ENCODE results near the gene PLPP1.

Gene PLPP1

DNA sequence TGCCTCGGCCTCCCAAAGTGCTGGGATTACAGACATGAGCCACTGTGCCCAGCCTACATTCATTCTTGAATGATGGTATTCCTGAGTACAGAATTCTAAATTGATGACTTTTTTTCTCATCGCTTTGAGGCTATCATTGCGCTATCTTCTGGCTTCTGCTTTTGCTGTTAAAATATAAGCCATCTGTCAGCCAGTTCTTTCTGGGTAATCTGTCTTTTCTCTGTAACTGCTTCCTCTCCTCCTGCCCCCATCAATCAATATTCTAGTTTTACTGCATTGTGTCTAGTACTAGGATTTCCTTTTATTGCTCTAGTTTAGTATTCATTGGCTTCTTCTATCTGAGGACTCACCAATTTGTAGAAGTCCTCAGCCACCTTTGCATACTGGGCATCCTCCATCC lies 89.0 kb downstream of the PLPP1 start:
- DNase-seq, result no peak

DNA sequence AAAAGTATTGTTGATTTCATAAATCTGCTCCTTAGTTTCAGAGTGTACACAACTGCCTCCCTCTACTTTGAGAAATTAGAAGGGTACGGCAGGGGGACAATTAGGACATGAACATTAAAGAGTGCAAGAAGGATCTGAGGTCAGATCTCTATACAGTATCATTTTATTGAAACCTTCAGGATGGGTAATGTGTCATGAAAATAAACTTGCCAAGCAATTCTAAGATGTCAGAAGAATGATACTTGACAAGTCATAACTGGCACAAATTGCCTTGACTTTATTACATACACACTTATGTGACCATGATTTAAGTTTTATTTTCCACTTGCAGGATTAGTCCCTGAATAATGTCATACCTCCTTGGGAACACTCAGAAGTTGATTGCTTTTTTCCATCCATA lies 92.8 kb downstream of the PLPP1 start:
- DNase-seq, result no peak

DNA sequence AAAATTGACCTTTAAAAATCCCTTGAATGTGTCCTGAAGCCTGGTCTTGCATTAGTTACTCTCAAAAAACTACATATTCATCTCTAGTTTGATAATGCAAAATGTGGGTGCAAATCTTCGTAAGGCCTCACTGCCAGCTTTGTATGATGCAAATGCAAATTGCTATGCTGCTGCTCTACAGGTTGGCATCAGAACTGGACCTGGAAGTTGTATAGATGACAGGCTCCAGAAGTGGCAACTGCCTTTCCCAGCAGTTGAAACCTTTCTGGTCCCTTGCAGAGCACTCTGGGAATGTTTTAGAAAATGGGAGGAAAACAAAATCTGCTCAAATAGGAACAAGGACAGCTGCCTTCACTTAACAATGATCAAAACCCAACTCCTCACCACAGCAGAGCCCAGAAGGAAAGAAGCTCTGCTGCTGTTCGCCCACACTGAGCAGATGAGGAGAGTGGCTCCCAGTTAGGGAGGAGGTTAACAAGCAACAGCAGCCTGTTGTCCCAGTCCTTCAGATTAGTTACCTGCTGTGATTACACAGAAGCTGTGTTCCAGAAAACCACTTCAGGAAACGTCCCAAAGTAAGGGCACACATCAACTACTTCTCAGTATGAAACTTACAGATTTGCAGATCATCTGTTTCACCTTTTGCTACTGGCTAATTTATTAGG lies 93.5 kb downstream of the PLPP1 start:
- DNase-seq, result no peak

DNA sequence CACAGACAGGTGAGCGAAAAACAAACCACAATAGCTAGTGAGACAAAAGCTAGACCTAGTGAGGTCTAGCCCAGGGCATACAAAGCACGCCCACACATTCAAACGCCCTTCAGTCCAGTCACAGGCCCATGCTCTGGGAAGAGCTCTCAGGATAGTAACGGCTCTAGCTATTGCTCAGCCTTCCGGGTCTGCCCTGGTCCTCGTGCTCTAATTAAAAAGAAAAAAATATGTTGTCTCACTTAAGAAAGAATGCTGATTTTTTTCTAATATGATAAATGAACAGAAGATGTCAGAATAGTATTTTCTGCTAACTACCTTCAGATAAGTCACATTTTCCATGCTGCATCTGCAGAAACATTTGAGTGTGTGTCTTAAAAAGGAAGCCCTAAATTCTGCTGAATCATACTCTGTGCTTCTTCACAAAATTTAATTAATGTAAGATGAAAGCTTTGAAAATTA lies 94.5 kb downstream of the PLPP1 start:
- no peak for DNase-seq

DNA sequence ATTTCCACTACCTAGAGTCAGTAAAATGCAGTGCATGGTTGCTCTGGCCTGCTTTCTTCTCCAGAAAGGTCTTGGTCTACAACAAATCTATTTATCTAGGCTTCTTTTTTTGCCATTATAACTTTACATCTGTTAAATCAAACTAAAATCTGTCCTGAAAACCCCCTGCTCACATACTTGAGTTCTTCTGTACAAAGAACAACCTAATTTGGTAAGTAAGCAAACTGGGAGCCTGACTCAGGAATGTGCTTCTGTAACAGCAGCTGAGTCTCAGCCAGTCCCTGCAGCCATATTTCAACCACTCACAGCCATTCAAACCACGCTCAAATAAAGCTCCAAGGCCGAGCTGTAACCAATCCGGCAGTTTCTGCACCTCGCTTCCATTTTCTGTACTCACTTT lies 95.8 kb downstream of the PLPP1 start:
- no peak for DNase-seq

DNA sequence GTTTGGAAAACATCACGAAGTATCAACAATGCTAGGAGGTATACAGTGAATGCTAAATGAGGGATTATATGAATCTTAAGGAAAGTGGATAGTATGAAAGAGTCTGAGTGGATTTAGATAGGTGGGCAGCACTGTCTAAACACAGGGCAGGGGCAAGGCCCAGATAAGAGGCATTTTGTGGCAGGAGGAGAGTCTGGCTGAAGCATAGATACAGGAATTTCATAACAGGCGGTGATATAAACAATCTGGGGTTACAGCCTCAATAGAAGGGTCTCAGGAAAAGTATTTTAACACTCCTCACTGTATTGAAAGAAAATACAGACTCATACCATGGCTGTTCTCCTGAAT lies 96.9 kb downstream of the PLPP1 start:
- DNase-seq, result no peak

DNA sequence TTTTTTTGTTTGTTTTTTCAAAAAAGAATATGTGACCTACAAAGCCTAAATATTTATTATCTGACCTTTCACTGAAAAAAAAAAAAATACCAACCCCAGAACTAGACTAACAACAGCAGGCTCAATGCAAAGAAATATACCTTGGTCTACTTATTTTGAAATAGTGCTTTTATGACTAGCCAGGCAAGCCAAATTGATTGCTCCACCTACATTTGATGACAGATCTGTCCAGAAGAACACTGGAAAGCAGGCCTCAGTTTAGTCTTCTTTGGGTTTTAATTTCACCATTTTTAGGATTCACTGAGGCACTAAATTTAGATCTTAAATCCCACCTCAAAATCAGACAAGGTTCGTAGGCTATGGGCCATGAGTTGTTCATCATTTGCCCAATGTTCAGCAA lies 97.3 kb downstream of the PLPP1 start:
- DNase-seq, result no peak

DNA sequence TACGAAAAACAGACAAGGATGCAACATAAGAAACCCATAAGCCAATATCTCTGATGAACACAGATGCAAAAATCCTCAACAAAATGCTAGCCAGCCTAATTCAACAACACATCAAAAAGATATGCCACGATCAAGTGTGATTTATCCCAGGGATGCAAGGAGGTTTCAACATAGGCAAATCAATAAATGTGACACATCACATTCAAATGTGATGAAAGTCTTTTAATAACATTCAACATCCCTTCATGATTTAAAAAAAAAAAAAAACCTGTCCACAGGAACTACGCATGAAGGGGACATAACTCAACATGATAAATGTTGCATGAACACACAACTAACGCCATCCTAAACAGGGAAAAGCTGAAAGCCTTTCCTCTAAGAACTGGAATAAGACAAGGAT lies 102.2 kb downstream of the PLPP1 start:
- DNase-seq, result no peak

DNA sequence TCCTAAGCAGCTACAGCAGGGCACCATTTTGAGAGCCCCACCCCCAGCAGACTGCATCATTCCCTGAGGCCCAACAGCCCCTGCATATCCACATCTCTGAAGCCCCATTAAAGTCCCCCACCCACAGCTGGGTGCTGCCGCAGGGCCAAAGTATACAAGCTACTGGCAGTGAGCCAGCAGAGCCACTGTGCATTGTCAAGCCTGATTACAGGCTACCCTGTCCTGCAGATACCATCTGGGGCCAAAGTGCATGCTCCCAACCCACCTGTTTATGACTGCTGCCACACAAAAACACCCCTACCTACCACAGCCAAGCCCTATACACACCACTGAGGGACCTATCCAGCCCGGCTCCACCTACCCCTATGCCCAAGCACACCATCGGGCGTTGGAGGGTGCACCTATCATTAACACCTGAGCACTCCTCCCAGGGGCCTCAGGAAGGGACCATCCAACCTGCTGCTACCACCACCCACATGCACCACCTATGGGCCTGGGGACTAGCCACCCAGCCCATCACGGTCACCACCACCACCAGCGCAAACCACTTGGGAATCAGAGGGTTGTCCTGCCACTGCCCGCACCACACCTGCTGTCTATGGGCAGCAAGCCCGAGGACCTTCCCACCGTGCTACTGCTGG lies 105.0 kb downstream of the PLPP1 start:
- DNase-seq, result no peak

DNA sequence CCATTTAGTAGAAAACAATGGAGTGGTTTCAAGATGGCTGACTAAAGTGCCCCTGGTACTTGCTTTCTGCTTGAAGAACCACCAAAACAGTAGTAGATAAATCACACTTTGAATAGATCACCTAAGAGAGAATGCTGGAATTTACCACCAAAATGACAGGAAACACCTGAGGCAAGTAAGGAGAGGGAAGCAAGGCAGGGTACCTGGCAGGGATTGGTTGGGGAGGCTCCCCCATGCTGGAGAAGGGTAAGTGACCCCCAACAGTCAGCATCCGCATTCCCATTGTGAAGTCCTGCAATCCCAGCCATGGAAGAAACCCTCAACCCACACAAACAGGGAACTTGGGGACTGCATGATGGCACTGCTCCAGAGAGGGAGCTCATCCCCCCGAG lies 105.5 kb downstream of the PLPP1 start:
- DNase-seq, result no peak

DNA sequence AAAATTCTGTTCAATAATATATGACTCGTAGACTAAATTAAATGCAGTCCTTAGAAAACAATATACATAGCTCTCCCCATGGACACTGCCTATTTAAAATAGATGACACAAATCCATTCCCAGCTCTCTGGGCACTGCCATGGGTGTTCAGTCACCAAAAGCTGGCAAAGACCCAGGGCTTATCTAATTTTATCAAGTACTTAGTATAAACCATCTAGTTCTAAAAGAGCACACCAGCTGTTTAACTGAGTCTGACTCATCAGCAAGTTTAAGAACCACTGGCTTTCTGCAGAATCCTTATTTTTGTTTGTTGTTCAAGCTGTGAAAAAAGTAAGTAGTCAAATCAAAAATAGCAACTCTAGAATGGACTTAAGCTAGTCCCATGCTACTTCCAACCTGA lies 107.6 kb downstream of the PLPP1 start:
- DNase-seq, result no peak

DNA sequence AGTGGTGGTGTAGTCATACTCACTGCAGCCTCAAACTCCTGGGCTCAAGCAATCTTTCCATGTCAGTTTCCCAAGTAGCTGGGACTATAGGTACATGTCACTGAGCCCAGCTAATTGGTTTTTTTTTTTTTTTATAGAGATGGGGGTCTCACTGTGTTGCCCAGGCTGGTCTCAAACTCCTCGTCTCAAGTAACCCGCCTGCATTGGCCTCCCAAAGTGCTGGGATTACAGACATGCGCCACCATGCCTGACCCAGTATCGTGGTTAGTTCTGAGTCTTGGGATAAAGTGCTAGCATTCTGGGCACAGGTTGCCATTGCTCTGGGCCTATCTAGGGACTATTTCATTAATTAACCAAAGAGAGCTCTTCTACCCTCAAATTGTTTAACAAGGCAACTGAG lies 108.3 kb downstream of the PLPP1 start:
- DNase-seq, result no peak

DNA sequence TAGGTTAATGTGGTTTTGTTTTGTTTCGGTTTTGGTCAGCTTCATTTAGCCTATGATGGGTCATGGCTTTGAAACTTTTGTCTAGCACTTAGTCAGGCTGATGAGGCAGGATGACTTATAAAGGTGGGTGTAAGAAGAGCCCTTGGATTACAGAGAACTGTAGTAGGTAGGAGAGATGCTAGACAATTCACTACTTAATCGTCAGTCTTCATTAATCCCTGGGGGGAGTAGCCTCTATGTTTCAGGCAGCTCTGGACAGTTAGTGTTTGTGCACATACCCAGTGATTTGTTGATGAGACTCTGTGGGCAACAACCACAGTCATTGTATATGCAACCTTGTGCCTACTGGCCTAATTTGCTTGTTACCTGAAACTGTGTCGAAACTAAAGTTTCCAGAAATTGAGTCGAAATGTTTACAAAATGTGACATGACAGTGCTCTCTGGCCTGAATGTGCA lies 113.7 kb downstream of the PLPP1 start:
- DNase-seq, result no peak

DNA sequence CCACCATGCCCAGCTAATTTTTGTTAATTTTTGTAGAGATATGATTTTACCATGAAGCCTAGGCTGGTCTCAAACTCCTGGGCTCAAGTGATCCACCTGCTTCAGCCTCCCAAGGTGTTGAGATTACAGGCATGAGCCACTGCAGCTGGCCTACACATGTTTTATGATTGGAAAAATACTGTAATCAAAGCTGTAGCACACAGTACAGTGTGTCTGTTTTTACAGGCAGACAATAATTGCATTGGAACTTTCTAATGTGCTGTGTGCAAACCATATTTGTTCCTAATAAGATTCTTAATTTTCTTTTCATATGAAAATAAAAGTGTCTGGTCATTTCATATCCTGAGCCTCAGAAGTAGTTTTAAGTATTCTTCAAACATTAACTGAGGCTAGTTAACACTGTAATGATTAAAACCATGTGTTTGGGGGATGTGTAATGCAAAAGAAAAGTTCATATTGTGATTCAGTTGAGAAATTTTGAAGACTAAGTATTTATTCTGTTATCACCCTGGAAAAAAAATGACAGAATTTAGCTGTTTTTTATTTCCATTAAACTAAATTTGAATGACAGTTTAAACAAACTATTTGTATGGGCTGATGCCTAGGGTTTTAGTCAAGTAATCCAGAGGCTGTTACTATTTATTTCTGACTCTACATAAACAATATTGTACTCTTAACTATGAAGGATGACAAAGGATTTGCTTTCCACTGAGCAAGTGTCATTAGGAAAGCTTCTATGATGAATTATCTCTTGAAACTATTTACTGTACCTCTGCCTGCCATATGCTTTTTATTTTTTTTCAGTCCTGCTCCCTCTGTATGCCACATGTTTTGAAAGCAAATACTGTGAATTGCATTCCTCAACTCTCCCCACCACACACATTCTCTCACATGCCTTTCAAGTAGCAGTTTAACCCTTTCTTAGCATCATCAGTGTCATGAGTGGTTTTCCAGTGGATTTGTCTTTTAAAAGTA lies 115.5 kb downstream of the PLPP1 start:
- no peak for DNase-seq

DNA sequence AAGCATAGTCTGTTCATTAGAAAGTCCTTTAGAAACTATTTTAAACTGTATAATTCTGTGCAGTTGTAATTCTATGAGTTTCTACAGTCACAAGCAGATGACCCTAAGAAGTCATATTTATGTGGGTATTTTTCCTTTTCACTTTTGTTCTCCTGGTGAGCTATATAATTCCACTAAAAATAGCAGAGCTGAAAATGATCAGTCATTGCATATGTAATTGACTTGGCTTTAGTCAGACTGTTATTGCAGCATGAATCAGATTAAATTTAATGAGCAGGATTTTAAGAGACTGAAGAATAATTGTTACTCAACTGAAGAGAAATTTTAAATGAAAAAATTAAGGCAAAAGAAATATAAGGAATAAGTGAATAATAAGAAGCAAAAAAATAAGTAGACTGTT lies 118.5 kb downstream of the PLPP1 start:
- no peak for DNase-seq

DNA sequence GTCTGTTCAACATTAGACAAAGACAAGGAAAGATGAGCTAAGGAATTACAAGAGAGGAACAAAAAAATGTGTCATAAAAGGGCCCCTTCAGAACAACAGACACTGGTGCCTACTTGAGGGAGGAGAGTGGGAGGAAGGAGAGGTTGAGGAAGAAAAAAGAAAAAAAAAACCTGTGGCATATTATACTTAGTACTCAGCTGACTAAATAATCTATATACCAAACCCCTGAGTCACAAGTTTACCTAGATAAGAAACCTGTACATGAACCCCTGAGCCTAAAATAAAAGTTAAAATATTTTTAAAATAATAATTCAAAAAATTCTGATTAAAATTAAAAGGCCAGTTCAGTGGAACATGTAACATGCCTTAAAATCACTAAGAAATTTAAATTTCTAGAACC lies 119.7 kb downstream of the PLPP1 start:
- DNase-seq, result no peak

DNA sequence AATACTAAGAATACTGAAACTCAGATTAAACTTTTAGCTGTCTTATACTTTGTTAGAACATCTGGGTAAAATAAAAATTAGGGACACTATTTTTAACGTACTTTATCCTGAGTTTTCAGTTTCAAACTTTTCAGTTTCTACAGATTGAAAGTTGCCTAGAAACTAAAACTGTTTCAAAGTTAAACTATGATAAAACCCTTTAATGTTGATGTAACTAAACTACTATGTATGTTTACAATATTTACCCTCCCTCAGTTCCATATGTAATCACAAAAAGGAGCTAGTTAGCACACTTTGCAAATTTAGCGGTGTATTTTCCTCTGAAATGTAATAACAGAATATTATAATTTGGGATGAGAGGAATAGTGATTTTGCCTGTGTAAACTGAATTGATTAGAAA lies 121.1 kb downstream of the PLPP1 start:
- no peak for DNase-seq

DNA sequence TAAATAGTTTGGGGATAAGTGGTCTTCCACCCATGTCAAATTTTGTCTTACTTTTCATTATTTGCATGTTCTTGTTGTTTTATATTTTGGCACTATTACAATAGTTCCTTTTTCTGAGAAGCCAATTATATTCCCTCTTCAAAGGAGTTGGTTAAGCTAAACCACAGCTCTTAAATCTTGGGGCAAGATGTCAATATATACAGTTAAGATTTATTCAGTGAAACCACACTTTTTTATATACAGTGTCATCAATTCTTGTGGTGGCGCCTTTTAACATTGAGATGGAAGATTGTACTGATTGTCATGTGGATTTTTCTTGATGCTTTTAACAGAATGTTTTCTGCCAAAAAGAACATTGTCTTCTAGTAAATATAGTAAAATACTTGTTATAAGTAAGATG lies 122.9 kb downstream of the PLPP1 start:
- no peak for DNase-seq

DNA sequence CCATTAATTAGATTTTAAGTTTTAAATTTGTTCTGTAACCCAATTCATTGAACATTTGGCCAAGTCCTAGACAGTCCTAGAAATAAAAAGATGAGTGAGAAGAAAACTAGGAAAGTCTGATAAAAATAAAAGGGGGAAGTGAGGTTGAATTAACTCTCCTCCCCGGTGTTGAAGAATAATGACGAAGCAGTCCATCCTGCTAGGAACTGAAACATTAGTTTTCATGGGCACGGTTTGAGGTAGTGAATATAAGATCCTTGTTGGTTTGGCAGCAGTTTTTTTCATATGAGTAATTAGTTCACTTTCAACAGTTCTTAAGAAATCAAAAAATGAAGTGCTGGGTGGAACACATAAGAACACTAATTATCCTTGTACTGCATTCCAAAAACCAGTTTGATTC lies 123.9 kb downstream of the PLPP1 start:
- no peak for DNase-seq

DNA sequence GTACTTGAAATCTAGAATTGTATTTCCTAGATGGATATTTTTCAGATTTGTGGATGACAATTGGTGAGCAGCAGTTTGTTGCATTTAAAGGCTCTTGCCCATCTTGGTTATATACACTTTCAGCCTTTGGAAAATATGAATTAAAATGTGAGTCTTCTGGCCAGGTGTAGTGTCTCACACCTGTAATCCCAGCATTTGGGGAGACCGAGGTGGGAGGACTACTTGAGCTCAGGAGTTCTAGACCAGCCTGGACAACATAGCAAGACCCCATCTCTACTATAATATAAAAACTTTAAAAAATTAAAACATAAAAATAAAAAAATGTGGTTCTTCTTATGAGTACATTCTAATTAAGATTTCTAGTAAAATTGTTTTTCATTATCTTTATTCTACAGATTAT lies 125.0 kb downstream of the PLPP1 start:
- DNase-seq, result no peak

DNA sequence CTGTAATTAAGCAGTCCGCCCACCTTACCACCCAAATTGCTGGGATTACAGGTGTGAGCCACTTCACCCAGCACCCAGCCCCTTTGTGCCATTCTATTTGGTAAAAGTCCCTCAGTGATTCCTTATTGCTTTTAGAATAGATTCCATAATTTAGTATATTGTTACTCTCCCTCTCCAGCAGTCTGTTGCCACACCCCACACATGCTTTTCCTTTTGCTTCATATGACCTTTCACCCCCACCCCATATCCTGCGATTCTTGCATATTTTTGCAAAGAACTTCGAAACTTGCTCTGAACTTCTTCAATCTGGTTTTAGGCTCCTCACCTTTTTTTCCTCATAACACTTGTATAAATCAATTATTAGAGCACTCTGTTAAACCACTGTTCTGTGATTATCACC lies 126.8 kb downstream of the PLPP1 start:
- DNase-seq, result no peak

DNA sequence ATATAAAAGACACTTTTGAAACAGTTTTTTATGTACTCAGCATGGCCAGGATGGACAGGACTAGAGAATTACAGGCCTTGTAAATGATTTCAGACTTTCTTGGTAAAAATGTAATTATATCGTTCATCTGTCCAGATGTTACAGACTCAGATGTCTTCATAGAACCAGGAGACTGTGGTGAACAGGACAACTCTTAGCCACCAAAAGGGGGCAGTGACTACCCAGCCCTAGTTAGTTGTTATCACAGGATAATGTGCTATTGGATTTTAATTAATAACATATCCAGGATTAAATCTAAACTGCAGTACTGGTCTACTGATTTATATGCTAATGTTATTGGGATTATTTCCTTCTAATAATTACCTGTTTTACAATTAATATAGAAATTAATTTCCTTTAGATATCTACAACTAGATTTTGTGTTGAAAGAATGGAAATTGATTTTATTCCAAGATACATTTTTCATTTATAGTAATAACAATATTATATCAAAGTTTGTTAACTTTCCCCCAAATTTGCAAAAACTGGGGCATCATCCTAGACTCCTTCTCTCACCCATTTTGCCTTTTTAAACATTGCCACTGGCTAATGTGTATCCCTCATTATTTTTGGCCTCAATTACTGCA lies 127.6 kb downstream of the PLPP1 start:
- peak; percentile 23 for DNase-seq

DNA sequence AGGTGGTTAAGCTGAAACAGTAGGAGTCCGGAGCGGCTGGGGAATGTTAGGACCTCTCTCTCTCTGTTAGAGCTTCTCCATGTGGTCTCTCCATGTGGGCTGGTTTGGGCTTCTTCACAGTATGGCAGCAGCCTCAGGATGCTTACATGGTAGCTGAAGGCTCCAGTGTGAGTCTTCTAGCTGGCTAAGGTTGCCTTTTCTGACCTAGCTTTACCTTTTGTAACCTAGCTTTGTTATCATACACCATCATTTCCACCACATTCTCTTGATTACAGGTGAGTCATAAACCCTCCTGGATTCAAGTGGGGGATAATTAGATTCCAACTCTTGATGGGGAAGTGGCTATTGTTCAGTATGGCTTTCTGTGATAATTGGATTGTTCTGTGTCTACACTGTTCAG lies 128.5 kb downstream of the PLPP1 start:
- DNase-seq, result no peak
